ENCODE data around the gene PPP2R2D. TPM values are rescaled to one million over a fixed set of nuclear protein-coding genes. Genes with fewer than 3 reads are reported as not detected.
A peak's percentile ranks its signal among the peaks of the same experiment; 100 is the strongest.

Gene PPP2R2D
- total RNA-seq, 6 experiments from 2014 or later = 22.9 to 28.1 (median 24.5) TPM

DNA sequence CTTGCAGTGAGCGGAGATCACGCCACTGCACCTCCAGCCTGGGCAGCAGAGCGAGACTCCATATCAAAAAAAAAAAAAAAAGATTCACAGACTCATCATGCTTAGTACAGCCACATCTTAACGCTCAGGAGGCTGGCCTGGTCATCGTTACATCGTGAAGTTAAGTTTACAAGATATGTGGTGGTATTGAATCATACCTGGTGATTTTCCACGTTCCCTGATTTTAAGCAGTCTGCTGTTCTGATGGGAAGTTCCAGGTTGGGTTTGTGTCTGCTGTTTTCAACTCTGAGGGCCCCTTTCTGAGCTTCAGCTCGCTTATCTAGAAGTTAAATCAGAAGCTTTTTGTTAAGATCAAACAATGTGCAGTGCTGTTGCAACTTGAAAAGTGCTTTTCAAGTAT is 6.9 kb downstream of the PPP2R2D start:
- TF ChIP-seq, protein P1, sequence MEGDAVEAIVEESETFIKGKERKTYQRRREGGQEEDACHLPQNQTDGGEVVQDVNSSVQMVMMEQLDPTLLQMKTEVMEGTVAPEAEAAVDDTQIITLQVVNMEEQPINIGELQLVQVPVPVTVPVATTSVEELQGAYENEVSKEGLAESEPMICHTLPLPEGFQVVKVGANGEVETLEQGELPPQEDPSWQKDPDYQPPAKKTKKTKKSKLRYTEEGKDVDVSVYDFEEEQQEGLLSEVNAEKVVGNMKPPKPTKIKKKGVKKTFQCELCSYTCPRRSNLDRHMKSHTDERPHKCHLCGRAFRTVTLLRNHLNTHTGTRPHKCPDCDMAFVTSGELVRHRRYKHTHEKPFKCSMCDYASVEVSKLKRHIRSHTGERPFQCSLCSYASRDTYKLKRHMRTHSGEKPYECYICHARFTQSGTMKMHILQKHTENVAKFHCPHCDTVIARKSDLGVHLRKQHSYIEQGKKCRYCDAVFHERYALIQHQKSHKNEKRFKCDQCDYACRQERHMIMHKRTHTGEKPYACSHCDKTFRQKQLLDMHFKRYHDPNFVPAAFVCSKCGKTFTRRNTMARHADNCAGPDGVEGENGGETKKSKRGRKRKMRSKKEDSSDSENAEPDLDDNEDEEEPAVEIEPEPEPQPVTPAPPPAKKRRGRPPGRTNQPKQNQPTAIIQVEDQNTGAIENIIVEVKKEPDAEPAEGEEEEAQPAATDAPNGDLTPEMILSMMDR (IDR thresholded peaks at IDR 0.05) = no peak
- peaks cover 2% of the 10 kb centered on the region; the same call in 1 of the 2 replicates for H3K27me3 Mint-ChIP-seq (ENCODE audit: insufficient read depth)
- no peaks in the 10 kb centered on the region for H3K9me3 Mint-ChIP-seq
- H3K36me3 Mint-ChIP-seq (ENCODE audit: low read depth) = peaks cover 15% of the 10 kb centered on the region
- H3K4me1 Mint-ChIP-seq (ENCODE audit: low read depth) = peaks cover 49% of the 10 kb centered on the region
- no peak for DNase-seq
- no peak overlapping the region for H3K27ac Mint-ChIP-seq
- no peak overlapping the region for H3K4me3 Mint-ChIP-seq

DNA sequence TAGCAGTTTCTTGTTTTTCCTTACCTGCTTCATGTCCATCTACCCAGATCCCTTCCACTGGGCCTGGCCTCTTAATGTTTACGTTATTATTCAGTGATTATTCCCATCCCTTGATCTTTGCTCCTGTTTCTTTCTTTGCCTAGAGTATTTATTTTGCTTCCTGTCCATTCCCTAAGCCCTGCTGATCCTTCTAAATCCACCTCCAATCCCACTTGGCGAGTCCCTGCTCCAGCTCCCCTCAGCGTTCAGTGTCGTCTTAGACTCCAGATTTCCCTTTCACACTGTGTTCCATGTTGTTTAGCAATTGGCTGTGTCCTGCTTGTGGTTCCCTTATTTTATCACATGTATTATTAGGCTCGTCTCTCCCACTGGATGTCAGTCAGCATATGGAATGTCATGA is 7.3 kb downstream of the PPP2R2D start:
- H3K27ac Mint-ChIP-seq = peak overlapping the region; percentile 1; the same call in 1 of the 2 replicates
- H3K4me1 Mint-ChIP-seq (ENCODE audit: low read depth) = peaks cover 49% of the 10 kb centered on the region
- H3K36me3 Mint-ChIP-seq (ENCODE audit: low read depth) = peaks cover 17% of the 10 kb centered on the region
- TF ChIP-seq, protein P1 (IDR thresholded peaks at IDR 0.05) = no peak
- no peak for DNase-seq
- no peak overlapping the region for H3K4me3 Mint-ChIP-seq
- no peaks in the 10 kb centered on the region for H3K9me3 Mint-ChIP-seq
- H3K27me3 Mint-ChIP-seq (ENCODE audit: insufficient read depth) = peaks cover 2% of the 10 kb centered on the region; the same call in 1 of the 2 replicates

DNA sequence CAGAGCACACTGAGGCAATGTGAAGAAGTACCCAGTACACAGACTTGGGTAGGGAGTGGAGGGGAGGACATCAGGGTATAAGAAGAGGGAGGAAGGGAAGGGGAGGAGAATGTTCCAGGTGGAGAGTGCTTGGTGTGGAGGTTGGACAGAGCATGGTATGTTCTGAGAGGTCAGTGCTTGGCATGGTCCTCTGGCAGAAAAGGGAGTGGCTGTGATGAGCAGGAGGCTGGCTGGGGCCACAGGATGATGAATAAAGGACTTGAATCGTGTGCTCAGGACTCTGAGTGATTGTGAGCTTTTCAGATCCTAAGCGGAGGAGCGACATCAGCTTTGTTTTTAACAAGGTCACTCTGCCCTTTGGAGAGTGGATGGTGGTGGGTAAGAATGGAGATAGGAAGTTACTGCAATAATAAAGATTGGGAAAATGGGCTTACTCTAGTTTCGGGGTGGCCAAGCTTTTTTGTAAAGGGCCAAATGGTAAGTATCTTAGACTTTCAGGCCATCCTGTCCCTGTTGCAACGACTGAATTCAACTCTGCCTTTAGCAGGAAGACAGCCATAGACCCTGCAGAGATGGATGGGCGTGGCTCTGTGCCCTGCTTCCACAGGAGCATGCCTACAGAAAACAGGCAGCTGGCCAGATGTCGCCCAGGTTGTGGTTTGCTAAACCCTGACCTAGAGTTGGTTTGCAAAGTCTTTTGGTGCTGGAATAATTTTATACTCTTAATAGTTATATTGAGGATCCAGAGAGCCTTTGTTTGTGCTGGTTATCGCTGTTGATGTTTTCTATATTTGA is 8.4 kb downstream of the PPP2R2D start:
- no peak for DNase-seq
- TF ChIP-seq, protein P1 (IDR thresholded peaks at IDR 0.05) = no peak
- H3K4me3 Mint-ChIP-seq = no peak overlapping the region
- no peak overlapping the region for H3K27ac Mint-ChIP-seq
- peaks cover 28% of the 10 kb centered on the region for H3K36me3 Mint-ChIP-seq (ENCODE audit: low read depth)
- no peaks in the 10 kb centered on the region for H3K9me3 Mint-ChIP-seq
- H3K4me1 Mint-ChIP-seq (ENCODE audit: low read depth) = peaks cover 43% of the 10 kb centered on the region
- peaks cover 2% of the 10 kb centered on the region; the same call in 1 of the 2 replicates for H3K27me3 Mint-ChIP-seq (ENCODE audit: insufficient read depth)

DNA sequence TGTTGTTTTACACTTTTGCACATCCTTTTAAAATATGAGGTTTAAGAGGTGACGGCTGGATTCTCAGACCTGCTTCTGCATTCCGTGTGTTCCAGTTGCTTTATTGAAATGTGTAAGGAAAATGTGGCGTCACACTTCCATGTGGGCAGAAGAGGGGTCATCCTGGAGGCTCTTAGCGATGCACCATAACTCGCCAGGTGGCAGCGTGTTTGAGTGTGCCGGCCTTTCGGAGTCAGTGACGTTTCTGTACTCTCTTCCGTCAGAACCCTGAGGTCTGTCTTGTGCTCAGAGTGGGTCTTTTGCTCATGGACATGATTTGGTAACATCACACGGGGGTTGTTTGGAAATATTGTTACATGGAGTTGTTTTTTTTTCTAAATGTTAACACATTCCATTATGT is 9.1 kb downstream of the PPP2R2D start:
- Mint-ChIP-seq H3K9me3 (no peaks in the 10 kb centered on the region), H3K27me3 (ENCODE audit: insufficient read depth) (peaks cover 2% of the 10 kb centered on the region; the same call in 1 of the 2 replicates), H3K4me3 (no peak overlapping the region), H3K4me1 (ENCODE audit: low read depth) (peaks cover 36% of the 10 kb centered on the region), H3K27ac (no peak overlapping the region), H3K36me3 (ENCODE audit: low read depth) (peaks cover 32% of the 10 kb centered on the region)
- no peak for DNase-seq
- TF ChIP-seq, protein P1 (IDR thresholded peaks at IDR 0.05) = no peak

DNA sequence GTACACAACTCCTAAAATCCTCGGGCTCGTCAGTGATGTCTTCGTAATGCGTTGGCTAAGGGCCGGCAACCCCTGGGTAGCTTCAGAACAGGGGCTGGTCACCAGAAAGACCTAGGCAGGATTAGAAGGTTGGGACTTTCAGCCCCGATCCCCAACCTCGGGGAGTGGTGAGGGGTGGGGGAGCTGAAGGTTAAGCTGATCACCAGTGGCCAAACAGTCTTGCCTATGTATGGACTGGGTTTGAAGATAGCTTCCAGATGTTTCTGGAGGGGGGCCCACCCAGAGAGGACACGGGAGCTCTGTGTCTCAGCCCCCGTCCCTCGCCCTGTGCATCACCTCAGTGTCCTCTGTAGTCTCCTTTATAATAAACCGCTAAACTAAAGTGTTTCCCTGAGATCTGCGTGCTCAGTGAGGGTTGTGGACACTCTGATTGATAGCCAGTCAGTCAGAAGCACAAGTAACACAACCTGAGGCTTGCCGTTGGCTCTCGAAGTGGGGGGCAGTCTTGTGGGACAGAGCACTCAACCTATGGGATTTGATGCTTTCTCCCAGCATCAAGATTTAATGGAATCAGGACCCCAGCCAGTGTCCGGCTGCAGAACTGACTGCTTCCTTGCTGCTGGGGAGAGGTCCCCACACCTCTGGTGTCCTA is 10.0 kb downstream of the PPP2R2D start:
- Mint-ChIP-seq H3K4me1 (ENCODE audit: low read depth) (peaks cover 28% of the 10 kb centered on the region), H3K36me3 (ENCODE audit: low read depth) (peaks cover 32% of the 10 kb centered on the region), H3K4me3 (no peak overlapping the region), H3K27ac (no peak overlapping the region), H3K9me3 (no peaks in the 10 kb centered on the region), H3K27me3 (ENCODE audit: insufficient read depth) (peaks cover 2% of the 10 kb centered on the region)
- DNase-seq = no peak
- TF ChIP-seq, protein P1 (IDR thresholded peaks at IDR 0.05) = no peak
